Fibroblast of skin of back (primary cell): ENCODE measurements around the gene FIZ1.

ENCODE experiments used
- DNase-seq: peaks from one replicate; pipeline ENCODE4 v3.0.0-alpha.2; 2013

FIZ1 gene

DNA sequence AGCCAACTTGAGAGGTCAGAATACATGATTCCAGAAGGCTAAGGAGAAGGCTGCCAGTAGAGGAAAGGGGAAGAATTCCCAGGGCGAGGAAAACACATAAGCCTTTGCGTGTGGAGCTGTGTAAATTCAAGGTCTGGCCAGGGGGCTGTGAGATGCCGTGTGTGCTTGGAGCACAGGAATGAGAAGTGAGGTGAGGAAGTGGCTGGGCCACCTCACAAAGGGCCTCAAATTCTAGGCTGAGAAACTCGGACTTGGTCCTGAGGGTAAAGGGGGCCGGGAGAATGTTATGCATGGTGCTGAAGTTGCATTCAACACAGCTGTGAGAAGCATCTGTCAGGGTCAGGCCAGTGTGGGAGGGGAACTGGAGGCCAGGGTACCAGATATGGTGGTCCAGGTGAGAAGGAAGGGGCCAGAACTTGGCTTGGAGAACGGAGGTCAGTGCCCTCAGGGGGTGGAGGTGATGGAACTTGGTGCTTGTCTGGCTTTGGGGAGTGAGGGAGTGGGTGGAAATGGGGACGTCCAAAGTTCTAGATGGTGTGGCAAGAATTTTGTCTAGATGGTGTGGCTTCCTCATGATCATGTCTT is 36.6 kb upstream of the FIZ1 start:
- DNase-seq: no peak

DNA sequence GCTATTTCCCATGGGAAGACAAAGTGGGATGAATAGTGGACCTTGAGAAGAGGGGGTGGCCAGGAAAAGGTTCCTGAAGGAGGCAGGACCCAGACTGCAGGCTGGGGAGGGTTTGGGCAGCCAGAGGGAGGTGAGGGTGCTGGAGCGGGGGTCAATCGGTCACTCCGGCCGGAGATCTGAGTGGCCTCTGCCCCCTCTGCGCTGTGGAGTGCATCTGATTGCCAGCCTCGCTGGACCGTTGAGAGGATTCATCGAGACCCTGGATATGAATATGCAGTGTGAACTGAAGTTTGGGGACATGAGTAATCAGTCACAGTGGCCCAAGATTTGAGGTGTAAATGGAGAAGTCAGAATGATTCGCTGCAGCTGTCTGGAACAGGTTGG is 36.0 kb upstream of the FIZ1 start:
- DNase-seq: no peak

DNA sequence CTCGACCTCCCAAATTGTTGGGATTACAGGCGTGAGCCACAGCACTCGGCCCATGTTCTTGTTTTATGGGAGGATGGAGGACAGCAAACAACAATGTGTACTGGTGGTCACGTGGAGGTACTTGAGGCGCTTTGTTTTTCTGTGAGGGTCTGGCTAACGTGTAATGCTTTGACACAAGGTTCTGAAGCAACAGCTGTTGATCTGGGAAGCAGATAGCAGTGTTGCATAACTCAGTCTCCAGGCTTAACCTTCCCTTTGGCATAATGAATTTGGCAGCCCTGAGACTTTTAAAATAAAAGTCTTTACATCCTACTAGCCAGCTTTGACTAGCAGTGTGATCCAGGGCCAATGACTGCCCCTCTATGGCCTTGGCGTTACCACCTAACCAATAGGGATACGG is 34.5 kb upstream of the FIZ1 start:
- no peak for DNase-seq

DNA sequence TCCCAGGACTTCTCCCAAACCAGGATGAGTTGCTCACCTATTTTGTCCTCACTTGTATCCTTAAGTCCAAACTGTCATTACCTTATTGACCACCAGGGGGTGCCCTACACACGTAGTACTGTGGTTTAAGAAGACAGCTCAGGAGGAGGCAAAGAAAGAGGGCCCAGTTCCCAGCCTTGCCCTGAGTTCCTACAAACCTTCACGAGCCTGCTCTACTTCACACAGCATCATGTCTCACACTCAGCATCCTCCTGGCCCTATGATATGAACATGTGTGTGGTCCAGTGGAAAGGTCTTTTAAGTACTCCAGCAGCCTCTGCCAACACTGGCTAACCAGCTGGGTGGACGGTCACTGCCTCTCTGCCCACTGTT is 33.1 kb upstream of the FIZ1 start:
- peak; percentile 88 for DNase-seq

DNA sequence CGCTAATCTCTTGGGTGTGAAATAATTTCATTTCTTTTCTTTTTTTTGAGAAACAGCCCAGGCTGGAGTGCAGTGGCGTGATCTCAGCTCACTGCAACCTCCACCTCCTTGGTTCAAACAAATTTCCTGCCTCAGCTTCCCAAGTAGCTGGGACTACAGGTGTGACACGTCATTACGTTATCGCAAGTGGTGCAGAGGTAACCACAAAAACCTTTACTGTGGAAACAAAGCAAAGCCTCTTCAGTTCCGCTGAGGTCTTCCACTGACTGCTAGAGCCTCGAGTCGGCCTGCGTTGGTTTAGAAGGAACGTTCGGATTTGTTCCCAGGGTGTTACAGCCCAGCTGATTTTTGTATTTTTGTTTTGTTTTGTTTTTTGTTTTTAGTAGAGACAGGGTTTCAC is 27.0 kb upstream of the FIZ1 start:
- DNase-seq: no peak

DNA sequence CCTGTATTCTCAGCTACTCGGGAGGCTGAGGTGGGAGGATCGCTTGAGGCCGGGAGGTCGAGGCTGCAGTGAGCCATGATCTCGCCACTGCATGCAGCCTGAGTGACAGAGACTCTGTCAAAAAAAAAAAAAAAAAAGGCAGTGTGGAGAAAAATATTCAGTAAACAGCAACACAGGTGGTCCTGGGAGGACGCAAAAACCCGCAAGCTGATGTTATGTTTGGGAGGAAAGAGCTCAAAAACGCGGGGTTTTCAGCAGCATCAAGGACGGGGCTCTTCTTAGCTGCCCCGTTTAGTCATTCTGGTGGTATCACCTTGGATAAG is 25.6 kb upstream of the FIZ1 start:
- no peak for DNase-seq

DNA sequence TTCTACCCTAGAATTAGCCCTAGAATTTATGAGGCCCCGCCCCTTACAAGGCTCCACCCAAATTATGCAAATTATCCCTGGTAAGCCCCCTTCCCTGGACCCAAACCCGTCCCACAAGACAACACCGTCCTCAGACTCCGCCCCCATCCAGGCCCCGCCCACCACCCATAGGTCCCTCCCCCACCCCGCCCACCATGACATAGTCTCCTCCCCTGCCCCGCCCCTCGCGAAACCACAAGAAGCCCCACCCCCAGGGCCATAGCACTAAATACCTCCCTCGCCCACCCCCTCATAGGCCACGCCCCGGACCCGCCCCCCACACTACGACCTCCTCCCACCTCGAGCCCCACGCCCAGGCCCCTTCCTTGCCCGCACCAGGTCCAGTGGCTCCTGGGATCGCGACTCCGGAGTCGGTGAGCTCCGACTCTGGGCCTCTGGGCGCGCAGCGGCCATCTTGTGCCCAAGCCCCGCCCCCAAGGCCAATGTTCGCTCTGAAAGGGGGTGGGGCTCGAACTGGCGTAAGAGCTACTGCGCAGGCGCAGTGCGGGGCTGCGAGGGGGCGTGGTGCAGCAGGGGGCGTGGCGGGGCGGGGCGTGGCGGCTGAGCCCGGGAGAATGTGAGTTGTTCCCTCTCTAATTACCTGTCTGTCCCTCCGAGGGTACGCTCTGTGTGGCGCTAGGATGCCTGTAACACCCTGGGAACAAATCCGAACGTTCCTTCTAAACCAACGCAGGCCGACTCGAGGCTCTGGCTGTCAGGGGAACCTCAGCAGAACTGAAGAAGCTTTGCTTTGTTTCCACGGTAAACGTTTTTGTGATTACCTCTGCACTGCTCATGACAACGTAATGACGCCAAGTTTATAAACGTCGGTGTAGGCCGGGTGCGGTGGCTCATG is 25.0 kb upstream of the FIZ1 start, which contains the start of gene ZNF784:
TSS of gene ZNF784 (minus strand) at position 458 of the 895 bp plus-strand sequence. CDS start at position 453, 5 bp downstream.
- DNase-seq: peak; percentile 86

DNA sequence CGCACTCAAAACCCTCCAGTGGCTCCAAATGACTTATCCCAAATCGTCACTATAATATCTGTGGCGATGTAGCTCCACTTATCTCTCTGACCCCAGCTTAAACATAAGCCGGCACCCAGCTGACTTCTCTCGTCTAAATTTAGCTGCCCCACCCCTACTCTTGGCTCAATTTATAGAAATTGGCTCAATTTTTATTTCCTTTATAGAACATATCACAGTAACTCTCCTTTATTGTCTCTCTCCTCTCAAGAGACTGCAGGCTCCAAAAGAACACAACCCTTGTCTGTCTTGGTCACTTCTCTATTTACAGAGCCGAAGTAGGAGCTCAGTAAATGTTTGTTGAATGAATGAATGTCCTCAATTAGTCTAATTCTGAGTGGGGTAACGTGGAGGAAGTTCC is 24.2 kb upstream of the FIZ1 start:
- no peak for DNase-seq

DNA sequence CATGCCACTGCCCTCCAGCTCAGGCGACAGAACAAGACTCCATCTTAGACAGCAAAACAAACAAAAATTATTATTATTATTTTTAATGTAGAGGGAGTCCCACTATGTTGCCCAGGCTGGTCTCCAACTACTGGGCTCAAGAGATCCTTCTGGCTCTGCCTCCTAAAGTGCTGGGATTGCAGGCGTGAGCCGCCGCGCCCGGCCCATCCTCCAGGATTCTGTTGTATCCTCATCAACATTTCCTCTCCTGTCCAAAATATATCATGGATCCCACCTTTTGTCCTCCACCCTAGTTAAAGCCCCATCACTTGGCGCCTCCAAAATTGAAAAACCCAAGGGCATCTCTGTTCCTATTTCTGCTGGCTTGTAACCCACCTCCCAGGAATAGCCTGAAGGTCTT is 23.8 kb upstream of the FIZ1 start:
- no peak for DNase-seq

DNA sequence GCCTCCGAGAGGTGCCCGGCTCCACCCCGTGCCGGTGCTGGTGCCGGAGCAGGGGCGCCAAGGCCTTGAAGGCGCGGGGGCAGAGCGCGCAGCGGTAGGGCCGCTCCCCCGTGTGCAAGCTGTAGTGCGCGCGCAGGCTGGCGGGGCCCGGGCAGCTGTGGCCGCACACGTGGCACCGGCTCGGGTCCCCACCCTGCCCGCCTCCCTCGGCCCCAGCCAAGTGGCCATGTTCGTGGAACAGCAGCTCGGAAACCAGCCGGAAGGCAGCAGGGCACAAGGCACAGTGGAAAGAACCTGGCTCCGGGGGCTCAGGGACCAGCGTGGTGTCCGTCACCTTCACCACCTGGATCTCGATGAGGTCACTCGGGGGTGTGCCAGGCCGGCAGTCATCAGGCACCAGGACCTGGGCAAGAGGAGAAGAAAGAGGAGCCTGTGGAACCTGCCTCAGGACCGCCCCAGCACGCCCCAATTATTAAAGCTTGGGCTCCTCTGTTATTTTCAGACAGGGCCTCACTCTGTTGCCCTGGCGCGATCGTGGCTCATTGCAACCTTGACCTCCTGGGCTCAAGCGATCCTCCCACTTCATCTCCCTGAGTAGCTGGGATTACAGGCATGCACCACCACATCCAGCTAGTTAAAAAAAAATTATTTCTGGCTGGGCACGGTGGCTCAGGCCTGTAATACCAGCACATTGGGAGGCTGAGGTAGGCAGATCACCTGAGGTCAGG is 23.1 kb upstream of the FIZ1 start:
- DNase-seq: no peak

DNA sequence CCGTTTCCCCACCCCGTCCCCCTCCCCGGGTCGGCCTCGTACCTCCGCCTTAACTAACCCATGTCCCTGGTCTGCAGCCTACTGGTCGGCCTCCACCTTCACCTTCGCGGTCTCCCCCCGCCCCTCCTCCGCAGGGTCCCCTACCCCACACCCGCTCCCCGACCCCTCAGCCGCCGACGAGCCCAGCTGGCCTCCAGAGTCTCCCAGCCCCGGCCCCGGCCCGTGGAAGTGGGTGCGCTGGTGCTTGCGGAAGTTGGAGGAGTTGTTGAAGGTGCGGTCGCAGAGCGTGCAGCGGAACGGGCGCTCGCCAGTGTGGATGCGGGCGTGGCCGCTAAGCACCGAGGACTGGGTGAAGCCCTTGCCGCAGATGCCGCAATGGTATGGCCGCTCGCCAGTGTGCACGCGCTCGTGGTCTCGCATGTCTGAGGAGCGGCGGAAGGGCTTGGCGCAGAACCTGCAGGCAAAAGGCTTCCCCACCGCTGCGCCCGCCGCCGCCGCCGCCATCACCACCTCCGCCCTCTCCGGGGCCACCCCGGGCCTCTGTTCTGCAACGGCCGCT is 22.4 kb upstream of the FIZ1 start:
- DNase-seq: no peak

DNA sequence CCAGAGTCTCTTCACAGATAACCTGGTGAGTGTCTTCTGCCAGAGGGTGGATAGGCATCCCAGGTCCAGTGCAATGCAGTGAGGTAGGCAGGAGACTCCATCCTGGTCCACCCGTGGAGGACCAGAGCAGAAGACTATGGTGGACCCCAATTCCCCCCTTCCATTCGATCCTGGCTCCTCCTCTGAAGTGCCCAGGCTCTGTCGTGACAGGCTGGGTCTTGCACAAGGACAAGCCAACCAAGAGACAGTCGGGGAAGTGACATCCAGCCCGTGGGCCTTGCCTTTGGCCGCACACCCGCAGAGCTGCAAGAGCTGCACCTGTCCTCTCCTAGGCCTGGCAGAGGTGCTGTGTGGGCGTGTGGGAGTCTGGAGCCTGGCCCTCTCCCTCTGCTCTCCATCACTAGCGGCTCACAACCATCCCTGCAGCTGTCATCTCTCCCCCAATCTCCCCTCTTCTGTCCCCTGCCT is 21.9 kb upstream of the FIZ1 start:
- no peak for DNase-seq

DNA sequence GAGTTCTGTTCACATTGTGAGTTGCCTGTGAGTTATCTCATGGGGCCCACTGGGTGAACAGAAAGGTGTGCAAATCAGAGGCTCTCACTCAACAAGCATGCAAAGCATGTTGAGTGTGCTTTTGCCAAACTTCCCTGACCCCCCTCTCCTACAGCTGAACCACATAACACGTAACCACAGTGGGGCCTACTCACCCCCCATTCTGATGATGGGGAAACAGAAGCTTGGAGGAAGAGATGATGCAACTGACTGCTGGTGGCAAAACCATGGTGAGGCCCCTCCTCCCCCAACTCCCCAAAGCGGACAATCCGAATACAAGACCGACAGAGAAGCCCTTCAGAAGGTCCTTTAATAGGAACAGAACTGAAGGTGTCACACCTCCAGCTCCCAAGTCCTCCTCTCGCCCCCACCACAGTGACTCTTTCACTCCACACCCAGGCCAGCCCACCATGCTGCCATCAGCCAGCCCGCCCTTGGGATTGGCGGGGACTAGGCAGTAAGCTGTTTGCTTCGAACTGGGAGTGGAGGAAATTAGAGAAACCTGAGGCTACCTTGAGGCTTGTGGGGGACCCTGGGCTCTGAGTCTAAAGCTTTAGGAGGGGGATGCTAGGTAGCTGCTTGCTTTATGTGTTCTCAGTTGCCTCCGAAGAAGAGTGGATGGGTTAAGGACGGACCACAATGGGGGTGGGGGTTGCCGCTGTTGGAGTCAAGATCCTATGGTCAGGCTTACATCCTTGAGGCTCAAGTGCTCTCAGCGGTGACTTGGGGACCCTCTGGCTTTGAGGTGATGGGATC is 21.3 kb upstream of the FIZ1 start:
- DNase-seq: no peak

DNA sequence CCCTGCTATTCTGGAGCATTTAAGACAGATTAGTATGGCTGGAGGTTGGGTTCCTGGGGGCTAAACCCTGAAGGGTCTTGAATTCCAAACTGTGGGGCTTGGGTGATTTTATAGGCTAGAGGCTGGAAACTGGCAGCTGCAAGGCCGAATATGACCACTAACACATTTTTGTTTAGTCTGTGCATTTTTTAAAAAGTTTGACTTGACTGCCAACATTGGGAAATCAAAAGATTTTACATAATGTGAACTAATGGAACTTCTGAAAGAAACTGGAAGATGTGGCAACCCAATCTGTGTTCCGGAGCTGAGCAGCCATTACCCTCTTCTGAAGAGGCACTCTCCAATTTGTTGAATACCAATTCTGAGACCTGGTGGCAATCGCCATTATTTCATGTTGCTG is 20.0 kb upstream of the FIZ1 start:
- no peak for DNase-seq

DNA sequence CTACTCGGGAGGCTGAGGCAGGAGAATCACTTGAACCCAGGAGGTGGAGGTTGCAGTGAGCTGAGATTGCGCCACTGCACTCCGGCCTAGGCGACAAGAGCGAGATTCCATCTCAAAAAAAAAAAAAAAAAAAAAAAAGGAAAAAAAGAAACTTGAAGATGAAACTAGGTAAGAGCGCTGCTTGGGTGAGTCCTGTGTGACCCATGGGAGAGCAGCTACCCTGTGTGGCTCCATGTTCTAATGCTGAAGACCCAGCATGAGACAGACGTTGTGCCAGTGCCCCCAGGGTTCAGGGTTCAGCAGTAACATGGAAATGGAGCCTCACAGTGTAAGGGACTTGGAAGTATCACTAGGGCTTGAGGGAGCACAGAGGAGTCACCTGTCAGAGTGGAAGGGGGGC is 19.1 kb upstream of the FIZ1 start:
- no peak for DNase-seq

DNA sequence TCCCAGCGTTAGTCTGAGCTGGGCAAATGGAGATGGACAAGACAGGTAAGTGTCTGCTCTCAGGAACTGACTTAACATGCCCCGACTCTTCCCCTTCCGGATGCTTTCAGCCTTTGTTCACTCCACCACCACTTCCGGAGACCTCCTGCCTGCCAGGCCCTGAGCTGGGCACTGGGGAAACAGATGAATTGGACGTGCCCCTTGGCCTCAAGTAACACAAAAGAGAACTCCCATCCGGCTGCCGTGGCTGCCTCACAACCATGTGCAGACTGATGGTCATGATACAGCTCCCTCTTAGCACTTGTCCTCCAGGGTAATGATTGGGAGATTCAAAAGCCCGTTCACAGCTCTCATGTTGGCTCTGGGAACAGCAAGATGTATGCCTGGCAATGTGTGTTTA is 18.1 kb upstream of the FIZ1 start:
- DNase-seq: no peak

DNA sequence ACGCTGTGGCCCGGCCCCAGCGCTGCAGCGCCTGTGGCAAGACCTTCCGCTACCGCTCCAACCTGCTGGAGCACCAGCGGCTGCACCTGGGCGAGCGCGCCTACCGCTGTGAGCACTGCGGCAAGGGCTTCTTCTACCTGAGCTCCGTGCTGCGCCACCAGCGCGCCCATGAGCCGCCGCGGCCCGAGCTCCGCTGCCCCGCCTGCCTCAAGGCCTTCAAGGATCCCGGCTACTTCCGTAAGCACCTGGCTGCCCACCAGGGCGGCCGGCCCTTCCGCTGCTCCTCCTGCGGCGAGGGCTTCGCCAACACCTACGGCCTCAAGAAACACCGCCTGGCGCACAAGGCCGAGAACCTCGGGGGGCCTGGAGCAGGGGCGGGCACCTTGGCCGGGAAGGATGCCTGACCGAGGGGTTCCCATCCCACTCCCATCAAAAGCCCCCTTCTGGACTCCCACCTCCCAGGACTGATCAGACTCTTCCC is 17.1 kb upstream of the FIZ1 start:
- no peak for DNase-seq

DNA sequence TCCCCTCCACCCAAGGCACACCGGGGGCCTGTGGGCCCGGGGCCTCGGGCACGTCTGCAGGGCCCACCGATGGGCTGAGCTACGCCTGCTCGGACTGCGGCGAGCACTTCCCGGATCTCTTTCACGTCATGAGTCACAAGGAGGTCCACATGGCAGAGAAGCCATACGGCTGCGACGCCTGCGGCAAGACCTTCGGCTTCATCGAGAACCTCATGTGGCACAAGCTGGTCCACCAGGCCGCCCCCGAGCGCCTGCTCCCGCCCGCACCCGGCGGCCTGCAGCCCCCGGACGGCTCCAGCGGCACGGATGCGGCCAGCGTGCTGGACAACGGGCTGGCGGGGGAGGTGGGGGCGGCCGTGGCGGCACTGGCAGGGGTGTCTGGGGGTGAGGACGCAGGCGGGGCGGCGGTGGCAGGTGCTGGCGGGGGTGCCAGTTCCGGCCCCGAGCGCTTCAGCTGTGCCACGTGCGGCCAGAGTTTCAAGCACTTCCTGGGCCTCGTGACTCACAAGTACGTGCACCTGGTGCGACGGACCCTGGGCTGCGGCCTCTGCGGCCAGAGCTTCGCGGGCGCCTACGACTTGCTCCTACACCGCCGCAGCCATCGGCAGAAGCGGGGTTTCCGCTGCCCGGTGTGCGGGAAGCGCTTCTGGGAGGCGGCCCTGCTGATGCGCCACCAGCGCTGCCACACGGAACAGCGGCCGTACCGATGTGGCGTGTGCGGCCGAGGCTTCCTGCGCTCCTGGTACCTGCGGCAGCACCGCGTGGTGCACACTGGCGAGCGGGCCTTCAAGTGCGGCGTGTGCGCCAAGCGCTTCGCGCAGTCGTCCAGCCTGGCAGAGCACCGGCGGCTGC is 16.5 kb upstream of the FIZ1 start:
- DNase-seq: no peak

DNA sequence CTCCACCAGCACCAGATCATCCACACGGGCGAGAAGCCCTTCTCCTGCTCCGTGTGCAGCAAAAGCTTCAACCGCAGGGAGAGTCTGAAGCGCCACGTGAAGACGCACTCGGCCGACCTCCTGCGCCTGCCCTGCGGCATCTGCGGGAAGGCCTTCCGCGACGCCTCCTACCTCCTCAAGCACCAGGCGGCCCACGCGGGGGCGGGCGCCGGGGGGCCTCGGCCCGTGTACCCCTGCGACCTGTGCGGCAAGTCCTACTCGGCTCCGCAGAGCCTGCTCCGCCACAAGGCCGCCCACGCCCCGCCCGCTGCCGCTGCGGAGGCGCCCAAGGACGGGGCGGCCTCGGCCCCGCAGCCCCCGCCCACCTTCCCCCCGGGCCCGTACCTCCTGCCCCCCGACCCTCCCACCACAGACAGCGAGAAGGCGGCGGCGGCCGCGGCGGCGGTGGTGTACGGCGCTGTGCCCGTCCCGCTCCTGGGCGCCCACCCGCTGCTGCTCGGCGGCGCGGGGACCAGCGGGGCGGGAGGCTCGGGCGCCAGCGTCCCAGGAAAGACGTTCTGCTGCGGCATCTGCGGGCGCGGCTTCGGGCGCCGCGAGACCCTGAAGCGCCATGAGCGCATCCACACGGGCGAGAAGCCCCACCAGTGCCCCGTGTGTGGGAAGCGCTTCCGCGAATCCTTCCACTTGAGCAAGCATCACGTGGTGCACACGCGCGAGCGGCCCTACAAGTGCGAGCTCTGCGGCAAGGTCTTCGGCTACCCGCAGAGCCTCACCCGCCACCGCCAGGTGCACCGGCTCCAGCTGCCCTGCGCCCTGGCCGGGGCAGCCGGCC is 15.6 kb upstream of the FIZ1 start:
- DNase-seq: no peak

DNA sequence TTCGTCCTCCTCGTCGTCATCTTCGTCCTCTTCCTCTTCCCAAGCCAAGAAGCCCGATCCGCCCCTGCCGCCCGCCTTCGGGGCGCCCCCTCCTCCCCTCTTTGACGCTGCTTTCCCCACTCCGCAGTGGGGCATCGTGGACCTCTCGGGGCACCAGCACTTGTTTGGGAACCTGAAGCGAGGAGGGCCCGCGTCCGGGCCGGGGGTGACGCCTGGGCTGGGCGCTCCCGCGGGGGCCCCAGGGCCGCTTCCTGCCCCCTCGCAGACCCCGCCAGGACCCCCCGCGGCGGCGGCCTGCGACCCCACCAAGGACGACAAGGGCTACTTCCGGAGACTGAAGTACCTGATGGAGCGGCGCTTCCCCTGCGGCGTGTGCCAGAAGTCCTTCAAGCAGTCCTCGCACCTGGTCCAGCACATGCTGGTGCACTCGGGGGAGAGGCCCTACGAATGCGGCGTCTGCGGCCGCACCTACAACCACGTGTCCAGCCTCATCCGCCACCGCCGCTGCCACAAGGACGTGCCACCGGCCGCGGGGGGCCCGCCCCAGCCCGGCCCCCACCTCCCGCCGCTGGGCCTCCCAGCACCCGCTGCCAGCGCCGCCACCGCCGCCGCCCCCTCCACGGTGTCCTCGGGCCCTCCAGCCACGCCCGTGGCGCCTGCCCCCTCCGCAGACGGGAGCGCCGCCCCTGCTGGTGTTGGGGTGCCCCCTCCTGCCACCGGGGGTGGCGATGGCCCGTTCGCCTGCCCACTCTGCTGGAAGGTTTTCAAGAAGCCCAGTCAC is 14.8 kb upstream of the FIZ1 start:
- DNase-seq: no peak
